Neural cell (in vitro differentiated cells): Measurements from ENCODE around the gene LCP1. TPM values are rescaled to one million over a fixed set of nuclear protein-coding genes. Genes with fewer than 3 reads are reported as not detected.

Experiments used
- H2AFZ ChIP-seq: fragments of 200-600, 300-800 bp; sonication (generic), shearing (Covaris generic); 2 replicates; pipeline ENCODE4 v1.6.0; 2014; ENCODE audit warnings: low read depth, mild to moderate bottlenecking, antibody characterized with exemption, low read length, moderate library complexity
- H3F3A ChIP-seq: fragments of 200-600 bp; shearing (Covaris generic); 2 replicates; pipeline ENCODE4 v1.6.1; 2016; ENCODE audit warnings: mild to moderate bottlenecking, moderate library complexity, mixed read lengths, antibody characterized with exemption, low read length; ENCODE audit not compliant: insufficient read depth, poor library complexity, severe bottlenecking
- H3K27ac ChIP-seq: fragments of 200-600, 300-800 bp; sonication (generic), shearing (Covaris generic); 2 replicates; pipeline ENCODE4 v1.5.1; 2014; ENCODE audit warnings: mild to moderate bottlenecking, low read length, moderate library complexity
- H3K27me3 ChIP-seq: fragments of 300-800, 200-600 bp; sonication (generic), shearing (Covaris generic); 2 replicates; pipeline ENCODE4 v1.6.0; 2014; ENCODE audit warnings: mild to moderate bottlenecking, low read depth, low read length, moderate library complexity; ENCODE audit not compliant: insufficient read depth
- H3K36me3 ChIP-seq: fragments of 300-800, 200-600 bp; sonication (generic), shearing (Covaris generic); 2 replicates; pipeline ENCODE4 v1.5.1; 2014; ENCODE audit warnings: mild to moderate bottlenecking, antibody characterized with exemption, low read length, moderate library complexity; ENCODE audit not compliant: insufficient read depth
- H3K4me2 ChIP-seq: fragments of 300-800, 200-600 bp; sonication (generic), shearing (Covaris generic); 2 replicates; pipeline ENCODE4 v1.6.0; 2014; ENCODE audit warnings: mild to moderate bottlenecking, low read length
- H3K4me3 ChIP-seq: fragments of 300-800, 200-600 bp; sonication (generic), shearing (Covaris generic); 2 replicates; pipeline ENCODE4 v1.5.1; 2014; ENCODE audit warnings: mild to moderate bottlenecking, low read length, moderate library complexity
- H3K79me2 ChIP-seq: fragments of 200-600 bp; shearing (Covaris generic); replicated peaks from 2 replicates; pipeline ENCODE4 v1.6.0; 2014; ENCODE audit warnings: mild to moderate bottlenecking, low read length, moderate library complexity; ENCODE audit not compliant: insufficient read depth
- H3K9ac ChIP-seq: fragments of 300-800, 200-600 bp; sonication (generic), shearing (Covaris generic); 2 replicates; pipeline ENCODE4 v1.6.1; 2016; ENCODE audit warnings: mild to moderate bottlenecking, low read length, mixed read lengths
- H3K9me2 ChIP-seq: fragments of 200-600 bp; shearing (Covaris generic); 2 replicates; pipeline ENCODE4 v1.6.1; 2016; ENCODE audit warnings: mild to moderate bottlenecking, low read length, mixed read lengths; ENCODE audit not compliant: insufficient read depth
- H3K9me3 ChIP-seq: fragments of 200-600, 300-800 bp; sonication (generic), shearing (Covaris generic); 2 replicates; pipeline ENCODE4 v1.6.1; 2016; ENCODE audit warnings: mild to moderate bottlenecking, mixed run types, low read length, moderate library complexity, mixed read lengths
- H4K20me1 ChIP-seq: fragments of 200-600 bp; shearing (Covaris generic); 2 replicates; pipeline ENCODE4 v1.6.1; 2016; ENCODE audit warnings: mild to moderate bottlenecking, mixed run types; ENCODE audit not compliant: insufficient read depth
- EP300 ChIP-seq: fragments of 450-650 bp; conservative IDR thresholded peaks from 2 replicates; pipeline ENCODE4 v1.6.1; 2014; ENCODE audit warnings: antibody characterized with exemption, mild to moderate bottlenecking, moderate library complexity; ENCODE audit not compliant: poor library complexity, severe bottlenecking
- EZH2 ChIP-seq: fragments of 200-600, 300-800 bp; shearing (Covaris generic), sonication (generic); IDR thresholded peaks from 2 replicates; pipeline ENCODE4 v1.6.1; 2014; ENCODE audit warnings: antibody characterized with exemption, low read length, borderline replicate concordance, mild to moderate bottlenecking; ENCODE audit not compliant: insufficient read depth, poor library complexity, severe bottlenecking
- MXI1 ChIP-seq: fragments of 450-650 bp; conservative IDR thresholded peaks from 2 replicates; pipeline ENCODE4 v1.6.1; 2014; ENCODE audit warnings: antibody characterized with exemption, mild to moderate bottlenecking; ENCODE audit not compliant: poor library complexity, severe bottlenecking
- POLR2AphosphoS5 ChIP-seq: IDR thresholded peaks from 2 replicates; pipeline ENCODE4 v1.6.1; 2012
- RAD21 ChIP-seq: fragments of 450-650 bp; conservative IDR thresholded peaks from 2 replicates; pipeline ENCODE4 v1.6.1; 2014; ENCODE audit warnings: antibody characterized with exemption, mild to moderate bottlenecking, moderate library complexity
- SMC3 ChIP-seq: fragments of 450-650 bp; conservative IDR thresholded peaks from 2 replicates; pipeline ENCODE4 v1.6.1; 2014; ENCODE audit warnings: antibody characterized with exemption, mild to moderate bottlenecking, moderate library complexity; ENCODE audit not compliant: poor library complexity
- TAF1 ChIP-seq: IDR thresholded peaks from 2 replicates; pipeline ENCODE4 v1.6.1; 2012; ENCODE audit warnings: low read depth
- polyA plus RNA-seq: library from polyadenylated mRNA; depleted of rRNA; stranded (reverse); fragments of >200 nt; gene quantifications from 2 replicates; pipeline ENCODE4 v1.2.3, GENCODE V29; 2014
- TF ChIP-seq, protein P1 (sequence below): IDR thresholded peaks from 2 replicates; pipeline ENCODE4 v1.6.1; 2012; ENCODE audit warnings: borderline replicate concordance
- TF ChIP-seq, protein P2 (sequence below): fragments of 450-650 bp; IDR thresholded peaks from 2 replicates; pipeline ENCODE4 v1.5.1; 2014; ENCODE audit warnings: antibody characterized with exemption, mild to moderate bottlenecking, moderate library complexity; ENCODE audit not compliant: poor library complexity, severe bottlenecking

LCP1 gene
- polyA plus RNA-seq, 1 donor from 2014 or later, result 0.76 TPM

DNA sequence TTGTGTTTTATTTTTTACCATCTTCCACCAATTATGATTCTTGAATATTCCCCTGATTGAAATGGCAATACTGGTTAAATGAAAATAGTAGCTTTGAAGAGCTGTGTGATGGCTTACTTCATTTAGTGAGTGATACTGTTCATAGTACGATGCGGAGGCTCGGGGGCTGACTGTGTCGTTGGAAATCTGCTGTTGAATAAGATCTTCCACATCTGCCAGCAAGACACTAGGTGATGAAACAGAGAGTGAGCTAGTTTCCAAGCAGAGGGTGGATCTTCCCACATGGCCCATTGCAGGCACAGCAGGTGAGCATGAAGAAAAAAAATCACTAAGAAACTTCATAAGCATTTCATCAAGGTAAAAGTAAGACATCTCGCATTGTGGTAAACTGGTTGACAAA, 99.7 kb downstream of the LCP1 start:
- no peaks in the 10 kb centered on the region for H3K79me2 ChIP-seq
- no peaks in the 10 kb centered on the region for H3K9me3 ChIP-seq
- no peak overlapping the region for H3K9ac ChIP-seq
- H3K4me3 ChIP-seq, result no peak overlapping the region
- H3K27ac ChIP-seq, result no peak overlapping the region
- H3K9me2 ChIP-seq, result no peaks in the 10 kb centered on the region
- H2AFZ ChIP-seq, result no peak overlapping the region
- no peak for TF ChIP-seq RAD21
- TF ChIP-seq EP300, result no peak
- no peak for TF ChIP-seq TAF1
- no peak for TF ChIP-seq POLR2AphosphoS5
- no peak for TF ChIP-seq MXI1
- TF ChIP-seq, protein P1, sequence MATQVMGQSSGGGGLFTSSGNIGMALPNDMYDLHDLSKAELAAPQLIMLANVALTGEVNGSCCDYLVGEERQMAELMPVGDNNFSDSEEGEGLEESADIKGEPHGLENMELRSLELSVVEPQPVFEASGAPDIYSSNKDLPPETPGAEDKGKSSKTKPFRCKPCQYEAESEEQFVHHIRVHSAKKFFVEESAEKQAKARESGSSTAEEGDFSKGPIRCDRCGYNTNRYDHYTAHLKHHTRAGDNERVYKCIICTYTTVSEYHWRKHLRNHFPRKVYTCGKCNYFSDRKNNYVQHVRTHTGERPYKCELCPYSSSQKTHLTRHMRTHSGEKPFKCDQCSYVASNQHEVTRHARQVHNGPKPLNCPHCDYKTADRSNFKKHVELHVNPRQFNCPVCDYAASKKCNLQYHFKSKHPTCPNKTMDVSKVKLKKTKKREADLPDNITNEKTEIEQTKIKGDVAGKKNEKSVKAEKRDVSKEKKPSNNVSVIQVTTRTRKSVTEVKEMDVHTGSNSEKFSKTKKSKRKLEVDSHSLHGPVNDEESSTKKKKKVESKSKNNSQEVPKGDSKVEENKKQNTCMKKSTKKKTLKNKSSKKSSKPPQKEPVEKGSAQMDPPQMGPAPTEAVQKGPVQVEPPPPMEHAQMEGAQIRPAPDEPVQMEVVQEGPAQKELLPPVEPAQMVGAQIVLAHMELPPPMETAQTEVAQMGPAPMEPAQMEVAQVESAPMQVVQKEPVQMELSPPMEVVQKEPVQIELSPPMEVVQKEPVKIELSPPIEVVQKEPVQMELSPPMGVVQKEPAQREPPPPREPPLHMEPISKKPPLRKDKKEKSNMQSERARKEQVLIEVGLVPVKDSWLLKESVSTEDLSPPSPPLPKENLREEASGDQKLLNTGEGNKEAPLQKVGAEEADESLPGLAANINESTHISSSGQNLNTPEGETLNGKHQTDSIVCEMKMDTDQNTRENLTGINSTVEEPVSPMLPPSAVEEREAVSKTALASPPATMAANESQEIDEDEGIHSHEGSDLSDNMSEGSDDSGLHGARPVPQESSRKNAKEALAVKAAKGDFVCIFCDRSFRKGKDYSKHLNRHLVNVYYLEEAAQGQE, result no peak
- H3K4me2 ChIP-seq, result no peak overlapping the region
- H3F3A ChIP-seq, result no peaks in the 10 kb centered on the region
- no peaks in the 10 kb centered on the region for H3K36me3 ChIP-seq
- no peaks in the 10 kb centered on the region for H4K20me1 ChIP-seq
- H3K27me3 ChIP-seq, result no peaks in the 10 kb centered on the region

DNA sequence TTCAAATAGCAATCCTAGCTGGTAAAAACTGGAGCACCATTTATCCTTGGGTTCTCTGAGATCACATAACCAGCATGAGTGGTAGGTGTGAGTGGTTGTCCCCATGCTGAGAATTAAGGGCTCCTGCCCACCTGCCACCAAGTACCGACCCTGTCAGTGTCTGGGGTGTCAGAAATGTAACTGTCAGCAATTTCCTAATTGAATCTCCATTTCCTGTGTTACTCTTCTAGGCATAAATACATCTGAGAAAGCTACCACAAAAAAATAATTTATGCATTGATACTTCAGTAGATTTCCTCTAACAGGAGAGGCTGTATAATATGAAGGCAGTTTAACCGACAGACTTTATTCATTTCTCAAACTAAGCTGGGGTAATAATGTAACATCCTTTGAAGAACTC, 102.2 kb downstream of the LCP1 start:
- H3K79me2 ChIP-seq, result no peaks in the 10 kb centered on the region
- H2AFZ ChIP-seq, result no peak overlapping the region
- no peak overlapping the region for H3K4me2 ChIP-seq
- H3K9me3 ChIP-seq, result no peaks in the 10 kb centered on the region
- H3F3A ChIP-seq, result no peaks in the 10 kb centered on the region
- no peak overlapping the region for H3K9ac ChIP-seq
- no peaks in the 10 kb centered on the region for H3K9me2 ChIP-seq
- no peaks in the 10 kb centered on the region for H4K20me1 ChIP-seq
- H3K27ac ChIP-seq, result no peak overlapping the region
- TF ChIP-seq EP300 (no peak), TAF1 (no peak), EZH2 (no peak), POLR2AphosphoS5 (no peak), MXI1 (no peak), RAD21 (no peak), SMC3 (no peak)
- TF ChIP-seq, protein P1, result no peak
- TF ChIP-seq, protein P2, sequence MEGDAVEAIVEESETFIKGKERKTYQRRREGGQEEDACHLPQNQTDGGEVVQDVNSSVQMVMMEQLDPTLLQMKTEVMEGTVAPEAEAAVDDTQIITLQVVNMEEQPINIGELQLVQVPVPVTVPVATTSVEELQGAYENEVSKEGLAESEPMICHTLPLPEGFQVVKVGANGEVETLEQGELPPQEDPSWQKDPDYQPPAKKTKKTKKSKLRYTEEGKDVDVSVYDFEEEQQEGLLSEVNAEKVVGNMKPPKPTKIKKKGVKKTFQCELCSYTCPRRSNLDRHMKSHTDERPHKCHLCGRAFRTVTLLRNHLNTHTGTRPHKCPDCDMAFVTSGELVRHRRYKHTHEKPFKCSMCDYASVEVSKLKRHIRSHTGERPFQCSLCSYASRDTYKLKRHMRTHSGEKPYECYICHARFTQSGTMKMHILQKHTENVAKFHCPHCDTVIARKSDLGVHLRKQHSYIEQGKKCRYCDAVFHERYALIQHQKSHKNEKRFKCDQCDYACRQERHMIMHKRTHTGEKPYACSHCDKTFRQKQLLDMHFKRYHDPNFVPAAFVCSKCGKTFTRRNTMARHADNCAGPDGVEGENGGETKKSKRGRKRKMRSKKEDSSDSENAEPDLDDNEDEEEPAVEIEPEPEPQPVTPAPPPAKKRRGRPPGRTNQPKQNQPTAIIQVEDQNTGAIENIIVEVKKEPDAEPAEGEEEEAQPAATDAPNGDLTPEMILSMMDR, result no peak
- H3K4me3 ChIP-seq, result no peak overlapping the region
- H3K27me3 ChIP-seq, result no peaks in the 10 kb centered on the region
- H3K36me3 ChIP-seq, result no peaks in the 10 kb centered on the region
